Parathyroid adenoma (tissue), 2 donors: ENCODE results near the gene ICAM3.

Experiments
- H2AFZ ChIP-seq: fragments of 300-600 bp; sonication (generic); one replicate; pipeline ENCODE4 v1.7.0; 2017; ENCODE audit warnings: antibody characterized with exemption, mild to moderate bottlenecking
- H3K27ac ChIP-seq: fragments of 300-600 bp; sonication (generic); one replicate; pipeline ENCODE4 v1.7.0; 2017
- H3K27me3 ChIP-seq: fragments of 300-600 bp; sonication (generic); one replicate; pipeline ENCODE4 v1.7.0; 2017; ENCODE audit warnings: low read length; ENCODE audit not compliant: control insufficient read depth, insufficient read depth
- H3K36me3 ChIP-seq: fragments of 300-600 bp; sonication (generic); one replicate; pipeline ENCODE4 v1.7.0; 2017; ENCODE audit warnings: low read length; ENCODE audit not compliant: control insufficient read depth, insufficient read depth
- H3K4me1 ChIP-seq: fragments of 300-600 bp; sonication (generic); one replicate; pipeline ENCODE4 v1.7.0; 2017; ENCODE audit warnings: control low read depth
- H3K4me2 ChIP-seq: fragments of 300-600 bp; sonication (generic); one replicate; pipeline ENCODE4 v1.7.0; 2017; ENCODE audit warnings: low read length
- H3K4me3 ChIP-seq: fragments of 300-600 bp; sonication (generic); one replicate; pipeline ENCODE4 v1.7.0; 2017; ENCODE audit warnings: low read depth, low read length
- H3K79me2 ChIP-seq: fragments of 300-600 bp; sonication (generic); one replicate; pipeline ENCODE4 v1.7.0; 2017; ENCODE audit warnings: control low read depth
- H3K9ac ChIP-seq: fragments of 300-600 bp; sonication (generic); one replicate; pipeline ENCODE4 v1.7.0; 2017; ENCODE audit warnings: mild to moderate bottlenecking
- H3K9me3 ChIP-seq: fragments of 300-600 bp; sonication (generic); one replicate; pipeline ENCODE4 v1.7.0; 2017; ENCODE audit warnings: low read length; ENCODE audit not compliant: control insufficient read depth
- TF ChIP-seq, protein P1 (sequence below): fragments of 300-600 bp; sonication (generic); IDR thresholded peaks from one replicate; pipeline ENCODE4 v1.7.0; 2017; ENCODE audit warnings: antibody characterized with exemption, mild to moderate bottlenecking
- donor health status: primary hyperparathyroidism.

The ICAM3 gene

DNA sequence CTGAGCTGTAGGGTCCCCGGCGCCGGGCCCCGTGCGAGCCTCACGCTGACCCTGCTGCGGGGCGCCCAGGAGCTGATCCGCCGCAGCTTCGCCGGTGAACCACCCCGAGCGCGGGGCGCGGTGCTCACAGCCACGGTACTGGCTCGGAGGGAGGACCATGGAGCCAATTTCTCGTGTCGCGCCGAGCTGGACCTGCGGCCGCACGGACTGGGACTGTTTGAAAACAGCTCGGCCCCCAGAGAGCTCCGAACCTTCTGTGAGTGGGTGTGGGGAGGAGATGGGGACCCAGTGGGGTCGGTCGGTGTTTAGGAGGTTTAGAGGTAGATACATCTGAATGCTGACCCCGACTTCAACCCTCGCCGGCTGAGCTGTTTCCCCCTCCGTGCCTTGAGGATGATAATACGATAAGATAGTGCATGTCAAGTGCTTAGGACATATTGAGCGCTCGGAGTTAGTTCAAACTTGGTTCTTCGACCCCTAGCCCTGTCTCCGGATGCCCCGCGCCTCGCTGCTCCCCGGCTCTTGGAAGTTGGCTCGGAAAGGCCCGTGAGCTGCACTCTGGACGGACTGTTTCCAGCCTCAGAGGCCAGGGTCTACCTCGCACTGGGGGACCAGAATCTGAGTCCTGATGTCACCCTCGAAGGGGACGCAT, 47.7 kb downstream of the ICAM3 start:
- Histone ChIP-seq H2AFZ (peak overlapping the region; percentile 42), H3K9me3 (no peaks in the 10 kb centered on the region), H3K36me3 (no peaks in the 10 kb centered on the region), H3K4me2 (peak overlapping the region; percentile 73), H3K9ac (no peak overlapping the region), H3K27ac (no peak overlapping the region), H3K4me3 (peak overlapping the region; percentile 39), H3K79me2 (no peaks in the 10 kb centered on the region), H3K27me3 (peaks cover 11% of the 10 kb centered on the region), H3K4me1 (peaks cover 12% of the 10 kb centered on the region)
- TF ChIP-seq, protein P1, sequence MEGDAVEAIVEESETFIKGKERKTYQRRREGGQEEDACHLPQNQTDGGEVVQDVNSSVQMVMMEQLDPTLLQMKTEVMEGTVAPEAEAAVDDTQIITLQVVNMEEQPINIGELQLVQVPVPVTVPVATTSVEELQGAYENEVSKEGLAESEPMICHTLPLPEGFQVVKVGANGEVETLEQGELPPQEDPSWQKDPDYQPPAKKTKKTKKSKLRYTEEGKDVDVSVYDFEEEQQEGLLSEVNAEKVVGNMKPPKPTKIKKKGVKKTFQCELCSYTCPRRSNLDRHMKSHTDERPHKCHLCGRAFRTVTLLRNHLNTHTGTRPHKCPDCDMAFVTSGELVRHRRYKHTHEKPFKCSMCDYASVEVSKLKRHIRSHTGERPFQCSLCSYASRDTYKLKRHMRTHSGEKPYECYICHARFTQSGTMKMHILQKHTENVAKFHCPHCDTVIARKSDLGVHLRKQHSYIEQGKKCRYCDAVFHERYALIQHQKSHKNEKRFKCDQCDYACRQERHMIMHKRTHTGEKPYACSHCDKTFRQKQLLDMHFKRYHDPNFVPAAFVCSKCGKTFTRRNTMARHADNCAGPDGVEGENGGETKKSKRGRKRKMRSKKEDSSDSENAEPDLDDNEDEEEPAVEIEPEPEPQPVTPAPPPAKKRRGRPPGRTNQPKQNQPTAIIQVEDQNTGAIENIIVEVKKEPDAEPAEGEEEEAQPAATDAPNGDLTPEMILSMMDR: no peak

DNA sequence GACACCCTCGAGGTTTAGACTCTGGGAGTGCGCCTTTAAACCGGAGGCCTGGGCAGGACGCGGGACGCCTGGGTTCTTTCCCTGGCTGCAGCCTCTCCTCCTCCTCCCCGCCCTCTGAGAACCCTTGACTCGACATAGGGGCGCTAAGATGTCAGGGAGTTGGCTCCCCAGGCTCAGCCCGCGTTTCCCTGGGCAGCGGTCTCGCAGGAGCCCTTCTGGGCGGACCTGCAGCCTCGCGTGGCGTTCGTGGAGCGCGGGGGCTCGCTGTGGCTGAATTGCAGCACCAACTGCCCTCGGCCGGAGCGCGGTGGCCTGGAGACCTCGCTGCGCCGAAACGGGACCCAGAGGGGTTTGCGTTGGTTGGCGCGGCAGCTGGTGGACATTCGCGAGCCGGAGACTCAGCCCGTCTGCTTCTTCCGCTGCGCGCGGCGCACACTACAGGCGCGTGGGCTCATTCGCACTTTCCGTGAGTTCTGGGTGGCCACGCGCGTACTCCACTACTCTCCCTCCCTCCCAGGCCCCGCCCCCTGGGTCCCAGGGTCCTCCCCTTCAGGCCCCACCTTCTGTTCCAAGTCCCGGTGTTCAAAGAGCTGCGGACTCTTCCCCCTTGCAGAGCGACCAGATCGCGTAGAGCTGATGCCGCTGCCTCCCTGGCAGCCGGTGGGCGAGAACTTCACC, 48.4 kb downstream of the ICAM3 start:
- H3K9me3 ChIP-seq: no peaks in the 10 kb centered on the region
- no peak overlapping the region for H3K9ac ChIP-seq
- H2AFZ ChIP-seq: peak overlapping the region; percentile 42
- peak overlapping the region; percentile 39 for H3K4me3 ChIP-seq
- peak overlapping the region; percentile 73 for H3K4me2 ChIP-seq
- H3K27me3 ChIP-seq: peaks cover 11% of the 10 kb centered on the region
- H3K79me2 ChIP-seq: no peaks in the 10 kb centered on the region
- TF ChIP-seq, protein P1: no peak
- no peaks in the 10 kb centered on the region for H3K36me3 ChIP-seq
- no peak overlapping the region for H3K27ac ChIP-seq
- peaks cover 12% of the 10 kb centered on the region for H3K4me1 ChIP-seq

DNA sequence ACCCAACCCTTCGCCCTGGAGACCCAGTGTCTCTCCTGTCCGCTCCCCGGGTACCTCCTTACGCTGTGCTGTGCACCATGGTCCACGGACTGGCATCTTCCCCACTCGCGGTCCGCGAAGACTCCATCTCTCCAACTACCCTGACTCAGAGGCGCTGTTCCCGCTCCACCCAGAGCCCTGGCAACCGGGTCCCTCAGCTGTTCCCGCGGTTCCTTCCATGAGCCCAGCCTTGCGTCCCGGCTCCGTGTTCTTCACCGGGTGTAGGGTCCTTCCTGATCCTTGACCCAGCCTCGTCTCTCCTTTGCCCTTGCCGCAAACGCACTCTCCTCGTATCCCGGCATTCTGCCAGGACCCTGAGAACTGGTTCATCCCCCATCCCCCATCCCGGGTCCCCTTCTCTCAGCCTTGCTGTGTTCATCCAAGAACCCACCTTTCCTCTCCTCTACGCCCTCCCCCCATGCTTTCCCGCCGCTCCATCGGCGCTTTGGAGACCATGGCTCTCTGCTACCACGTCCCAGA, 49.0 kb downstream of the ICAM3 start:
- Histone ChIP-seq H3K9ac (no peak overlapping the region), H3K4me3 (peak overlapping the region; percentile 39), H2AFZ (no peak overlapping the region), H3K36me3 (no peaks in the 10 kb centered on the region), H3K79me2 (no peaks in the 10 kb centered on the region), H3K9me3 (no peaks in the 10 kb centered on the region), H3K4me2 (peak overlapping the region; percentile 73), H3K4me1 (peaks cover 8% of the 10 kb centered on the region), H3K27me3 (peaks cover 11% of the 10 kb centered on the region), H3K27ac (no peak overlapping the region)
- TF ChIP-seq, protein P1: no peak

DNA sequence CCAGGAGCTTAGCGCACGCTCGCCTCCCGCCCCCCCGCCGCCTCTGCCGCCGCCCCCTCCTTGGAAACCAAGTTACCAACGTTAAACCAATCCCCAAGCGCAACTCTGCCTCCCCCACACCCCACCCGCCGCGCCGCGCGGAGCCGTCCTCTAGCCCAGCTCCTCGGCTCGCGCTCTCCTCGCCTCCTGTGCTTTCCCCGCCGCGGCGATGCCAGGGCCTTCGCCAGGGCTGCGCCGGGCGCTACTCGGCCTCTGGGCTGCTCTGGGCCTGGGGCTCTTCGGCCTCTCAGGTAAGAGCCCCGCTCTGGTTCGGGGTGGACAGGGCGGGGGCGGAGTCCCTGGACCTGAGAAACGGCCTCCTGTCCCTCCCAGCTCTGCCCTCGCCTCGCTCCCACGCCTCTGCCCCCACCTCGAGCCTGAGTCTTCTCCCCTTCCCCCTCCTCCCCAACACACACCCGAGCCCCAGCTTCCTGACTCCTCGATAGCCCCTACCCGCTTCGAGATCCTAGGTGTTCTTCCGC, 49.5 kb downstream of the ICAM3 start, which contains the start of gene ICAM5:
Gene ICAM5 (plus strand): TSS at position 117 of the 521 bp plus-strand sequence. CDS start 92 bp downstream, at position 209.
- H3K9ac ChIP-seq: no peak within 1 kb of the TSS

More for the DNA sequence above, 49.5 kb downstream of the ICAM3 start, which contains the start of gene ICAM5:
- H3K9me3 ChIP-seq: no peaks in the 10 kb centered on the region
- H3K4me3 ChIP-seq: peak within 1 kb of the TSS; percentile 39
- H3K4me1 ChIP-seq: peaks cover 6% of the 10 kb centered on the region
- peak within 1 kb of the TSS; percentile 50 for H2AFZ ChIP-seq
- TF ChIP-seq, protein P1: no peak
- H3K27ac ChIP-seq: no peak within 1 kb of the TSS
- H3K79me2 ChIP-seq: no peaks in the 10 kb centered on the region
- peaks cover 11% of the 10 kb centered on the region for H3K27me3 ChIP-seq
- H3K36me3 ChIP-seq: no peaks in the 10 kb centered on the region
- peak within 1 kb of the TSS; percentile 73 for H3K4me2 ChIP-seq
